Hindlimb muscle (tissue), 1 donor: Measurements from ENCODE around the gene STK39. TPM values are rescaled to one million over a fixed set of nuclear protein-coding genes. Genes with fewer than 3 reads are reported as not detected.

ENCODE experiments used
- DNase-seq: peaks from one replicate; pipeline ENCODE4 v3.0.0-alpha.2; 2013
- polyA plus RNA-seq: library from polyadenylated mRNA; unstranded; fragments of 120-200 nt; gene quantifications from one replicate; pipeline ENCODE4 v1.2.1, GENCODE V29; 2013; ENCODE audit not compliant: insufficient read length

Gene STK39
- polyA plus RNA-seq, 1 donor, result 15.8 TPM

DNA sequence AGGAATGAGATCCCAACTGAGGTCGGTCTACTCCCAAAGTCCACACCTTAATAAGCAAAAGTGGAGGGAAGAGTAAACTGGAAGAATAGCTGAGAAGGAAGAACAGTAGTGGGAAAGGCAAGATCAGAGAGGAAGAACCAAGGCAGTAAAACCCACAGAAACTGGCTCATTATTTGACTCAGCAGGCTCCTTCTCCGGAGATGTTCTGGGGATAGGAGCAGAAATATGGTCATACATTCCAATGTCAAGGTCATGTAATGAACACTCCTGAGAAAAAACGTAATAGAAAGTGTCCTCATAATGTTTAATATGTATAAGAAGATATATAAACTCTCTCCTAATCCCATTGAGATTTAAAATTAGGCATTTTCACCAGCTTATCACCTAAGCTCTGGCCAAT is 39.5 kb downstream of the STK39 start:
- DNase-seq, result no peak

DNA sequence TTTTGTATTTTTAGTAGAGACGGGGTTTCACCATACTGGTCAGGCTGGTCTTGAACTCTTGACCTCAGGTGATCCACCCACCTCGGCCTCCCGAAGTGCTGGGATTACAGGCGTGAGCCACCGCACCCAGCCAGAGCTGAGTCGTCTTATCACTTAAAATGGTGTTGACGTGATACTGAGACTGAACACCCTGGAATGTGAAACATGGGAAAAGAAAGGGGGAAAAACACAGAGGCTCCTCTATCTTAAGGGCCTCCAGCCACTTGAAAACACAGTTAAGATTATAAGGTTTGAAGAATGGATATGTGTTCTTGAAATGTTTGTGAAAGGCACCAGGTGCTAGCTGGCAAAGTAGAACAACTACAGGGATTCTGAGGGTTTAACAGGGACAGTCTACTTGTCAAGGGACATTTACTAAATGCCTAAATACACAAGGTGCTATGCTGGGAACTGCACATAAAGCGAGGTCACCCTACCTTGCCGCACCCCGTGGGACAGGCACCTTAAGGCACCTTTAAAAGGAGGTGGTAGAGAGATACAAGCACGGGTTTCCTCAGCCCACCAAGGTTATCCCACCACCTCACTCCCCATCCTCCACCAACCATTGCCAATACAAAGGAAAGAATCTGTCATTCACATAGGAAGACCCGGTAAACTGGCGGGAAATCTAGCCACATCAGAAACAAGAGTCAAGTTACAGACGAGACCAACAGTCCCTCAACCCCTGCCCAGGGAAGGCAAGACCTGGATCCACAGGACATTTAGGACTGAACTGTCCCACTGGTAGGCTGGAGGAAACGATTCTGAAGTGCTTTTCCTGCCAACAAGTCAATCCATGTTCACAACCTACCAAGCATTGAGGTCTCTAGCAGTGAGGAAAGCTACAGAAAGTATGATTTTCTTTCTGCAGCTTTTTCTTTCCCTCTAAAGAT is 43.4 kb downstream of the STK39 start:
- no peak for DNase-seq

- no peak for DNase-seq
Observed at GRCh38 chr2:168201584-168202116, 45.7 kb downstream of the STK39 start.

GRCh38 chr2:168200930-168201583 is 46.3 kb downstream of the STK39 start:
- no peak for DNase-seq

DNA sequence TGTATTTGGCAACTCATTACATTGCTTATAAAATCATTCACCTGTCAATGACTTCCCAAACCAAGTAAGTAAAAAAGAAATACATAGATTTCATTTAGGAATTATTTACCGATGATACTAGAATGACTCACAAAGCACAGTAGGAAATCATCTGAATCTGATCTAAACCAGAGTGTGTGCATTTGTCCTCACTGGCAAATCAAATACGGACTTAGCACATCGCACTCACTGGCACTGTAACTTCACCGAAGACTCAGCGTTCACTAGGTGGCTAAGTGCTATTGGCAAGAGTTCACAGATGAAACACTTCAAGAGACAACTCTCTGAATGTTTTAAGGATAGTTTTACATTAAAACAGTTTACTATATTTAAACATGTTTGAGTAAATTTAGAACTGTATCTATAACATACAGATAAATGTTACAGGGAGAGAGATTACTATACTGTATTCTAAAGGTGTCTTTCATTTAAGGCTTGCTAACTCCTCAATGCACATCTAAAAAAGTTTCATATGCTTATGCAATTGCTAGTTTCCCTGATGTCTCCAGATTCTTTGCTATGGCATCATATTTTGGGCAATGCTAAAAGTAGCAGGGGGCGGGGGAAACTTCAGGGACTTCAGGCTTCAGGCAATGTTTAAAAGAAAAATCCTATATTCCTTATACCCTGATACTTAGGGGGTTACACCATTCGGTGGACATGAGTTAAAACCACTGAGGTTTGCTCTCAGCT is 48.8 kb downstream of the STK39 start:
- no peak for DNase-seq

GRCh38 chr2:168196764-168197180 is 50.6 kb downstream of the STK39 start:
- no peak for DNase-seq

- no peak for DNase-seq
Observed at GRCh38 chr2:168194784-168195522, 52.4 kb downstream of the STK39 start.

DNA sequence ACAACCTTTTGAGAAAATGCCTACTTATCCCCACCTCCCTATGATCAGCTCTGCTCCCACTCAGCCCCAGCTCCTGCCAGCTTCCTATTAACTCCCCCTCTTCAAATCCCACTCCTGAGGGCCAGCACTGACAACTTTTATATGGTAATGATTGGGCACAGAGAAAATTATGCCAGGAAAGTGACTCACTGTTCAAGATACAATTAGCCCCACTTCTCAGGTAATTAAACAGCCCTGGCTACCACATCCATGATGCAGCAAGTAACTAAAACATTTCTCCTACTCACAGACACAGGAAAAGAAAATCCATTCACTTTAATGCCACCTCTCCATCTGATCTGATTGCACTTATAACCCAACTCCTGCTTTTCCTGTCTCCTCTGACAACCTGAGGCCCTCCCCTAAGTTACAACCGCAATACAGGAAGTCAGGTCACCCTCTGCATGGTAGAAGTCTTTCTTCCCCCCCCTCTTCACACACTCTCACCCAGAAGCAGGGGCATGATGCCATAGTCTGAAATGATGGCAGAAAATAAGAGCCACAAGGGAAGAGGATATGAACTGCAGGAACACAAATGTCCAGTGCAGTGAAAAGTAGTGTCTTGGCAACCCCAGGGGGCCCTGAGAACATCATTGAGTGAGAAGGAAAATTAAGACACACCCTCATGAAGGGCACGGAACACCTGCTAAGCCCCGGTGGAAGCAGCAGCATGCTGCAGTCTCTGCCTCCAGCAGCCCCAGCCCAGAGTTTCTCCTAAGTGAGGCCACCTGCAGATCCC is 54.4 kb downstream of the STK39 start:
- DNase-seq, result no peak

GRCh38 chr2:168191955-168192785 is 55.2 kb downstream of the STK39 start:
- DNase-seq, result no peak

DNA sequence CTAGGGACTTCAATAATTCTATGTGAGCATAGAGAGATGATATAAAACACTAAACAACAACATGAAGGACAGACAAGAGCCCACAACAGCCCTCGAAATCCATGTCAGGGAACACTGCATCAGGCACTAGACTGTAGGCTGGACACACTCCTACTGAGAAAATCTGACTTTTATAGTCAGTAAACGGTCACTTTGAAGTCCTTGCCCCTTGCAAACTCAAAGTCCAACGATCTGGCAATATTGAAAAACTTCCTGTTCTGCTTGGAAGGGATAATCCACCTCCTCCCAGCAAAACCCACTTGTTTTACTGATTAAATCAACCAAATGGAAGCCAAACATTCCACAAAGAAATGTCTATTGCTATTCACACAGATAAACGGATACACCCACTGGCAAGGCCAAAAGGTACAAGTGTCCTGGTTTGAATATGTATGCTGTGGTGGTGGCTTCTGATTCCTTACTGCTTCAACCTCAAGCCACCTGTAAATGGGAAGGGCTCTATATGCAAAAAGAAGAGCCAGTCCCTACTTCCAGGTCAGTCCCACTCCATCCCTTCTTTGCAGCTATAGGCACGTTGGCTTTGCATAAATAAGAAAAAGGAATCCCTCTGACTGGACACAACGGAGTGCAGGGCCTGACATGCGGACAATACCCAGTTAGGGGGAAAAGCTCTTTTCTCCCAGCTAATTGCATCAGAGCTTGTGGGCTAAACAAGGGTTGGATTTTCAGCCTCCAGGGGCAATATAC is 56.6 kb downstream of the STK39 start:
- no peak for DNase-seq

DNA sequence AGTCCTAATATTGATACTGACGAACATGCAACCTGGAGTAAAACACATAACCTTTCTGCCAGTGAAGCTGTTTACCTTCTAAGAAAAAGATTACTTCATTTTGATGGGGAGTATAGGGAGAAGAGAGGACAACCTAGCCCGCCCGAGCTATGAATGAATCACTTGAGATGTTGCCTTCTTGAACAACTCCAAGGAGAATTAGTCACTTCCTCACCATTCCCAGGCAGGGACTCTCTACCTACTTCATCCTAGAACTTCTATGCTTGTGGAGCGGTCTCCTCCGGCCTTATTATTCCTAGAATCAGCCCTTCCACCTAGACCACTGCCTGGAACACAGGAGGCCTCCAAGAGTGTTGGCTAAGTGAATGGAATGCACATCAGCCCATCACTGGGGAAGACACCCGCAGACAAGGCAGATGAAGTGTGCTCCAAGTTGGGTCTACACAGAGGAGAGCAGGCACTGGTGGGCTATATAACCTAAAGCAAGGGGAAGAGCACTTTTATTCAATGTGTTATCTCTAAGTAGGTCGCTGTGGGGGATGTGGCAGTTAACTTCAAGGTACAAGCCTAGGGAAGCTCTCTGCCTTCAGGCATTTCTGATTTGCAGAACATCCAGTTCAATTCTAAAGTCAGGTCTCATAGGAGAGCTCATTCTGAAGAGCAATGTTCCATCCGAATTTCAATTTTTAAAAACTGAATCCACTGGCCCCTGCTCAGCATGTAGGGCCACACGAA is 57.4 kb downstream of the STK39 start:
- DNase-seq, result no peak

DNA sequence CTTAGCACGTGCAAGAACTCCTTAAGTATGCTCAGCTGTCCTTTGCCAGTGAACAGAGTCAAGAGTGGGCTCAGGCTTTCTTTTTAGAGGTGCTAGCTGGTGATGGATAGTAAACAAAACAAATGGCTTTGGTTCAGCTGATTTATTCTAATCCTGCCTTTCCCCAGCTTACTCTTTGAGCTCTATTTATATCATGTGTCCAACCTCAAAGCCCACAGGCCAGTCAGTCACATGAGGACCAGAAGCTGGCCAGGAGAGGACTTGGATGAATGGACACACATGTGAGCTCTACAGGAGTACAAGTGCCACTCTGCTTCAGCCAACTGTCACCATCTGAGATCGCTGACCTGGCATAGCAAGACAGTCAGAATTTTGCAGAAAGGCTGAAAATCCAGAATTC is 59.4 kb downstream of the STK39 start:
- DNase-seq, result no peak

DNA sequence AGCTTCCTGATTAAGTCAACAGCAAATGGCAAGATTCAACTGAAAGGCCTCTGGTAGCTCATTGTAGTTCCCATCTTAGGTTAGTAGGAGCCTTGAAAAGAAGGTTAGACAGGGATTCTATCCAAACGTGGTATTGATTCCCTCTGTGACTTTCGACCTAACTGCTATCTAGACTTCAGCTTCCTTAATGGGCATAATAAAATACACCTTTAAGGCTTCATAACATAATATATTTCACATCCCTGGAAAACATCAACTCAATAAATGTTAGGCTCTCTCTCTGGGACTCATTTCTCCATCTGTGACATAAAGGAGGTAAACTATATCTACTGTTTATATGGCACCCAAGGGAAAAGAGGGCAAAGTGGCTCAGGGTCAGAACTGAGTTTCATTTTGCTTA is 60.9 kb downstream of the STK39 start:
- DNase-seq, result no peak

- DNase-seq, result no peak
Observed at GRCh38 chr2:168185583-168186274, 61.7 kb downstream of the STK39 start.

GRCh38 chr2:168184681-168185513 is 62.5 kb downstream of the STK39 start:
- DNase-seq, result no peak

- DNase-seq, result no peak
Observed at GRCh38 chr2:168183308-168183997, 63.9 kb downstream of the STK39 start.
